ENCODE measurements around the gene DAP. TPM values are rescaled to one million over a fixed set of nuclear protein-coding genes. Genes with fewer than 3 reads are reported as not detected.

DAP gene
- total RNA-seq, 1 donor from 2014 or later, result 22.9 TPM

GRCh38 chr5:10702040-10702629 lies 58.9 kb downstream of the DAP start:
- intact Hi-C loops (cut with micrococcal nuclease), result no loop called here
- H3K4me1 ChIP-seq, result peaks cover 42% of the 10 kb centered on the region
- no peak overlapping the region for H3K4me3 ChIP-seq
- no peaks in the 10 kb centered on the region for H3K36me3 ChIP-seq
- TF ChIP-seq CTCF (IDR thresholded peaks at IDR 0.05; ENCODE audit: borderline replicate concordance), result no peak
- no peaks in the 10 kb centered on the region for H3K27me3 ChIP-seq (ENCODE audit: low read depth)
- H3K27ac ChIP-seq (replicated peaks), result peak overlapping the region; percentile 58
- H3K9me3 ChIP-seq (replicated peaks), result no peaks in the 10 kb centered on the region
- no peak for DNase-seq

DNA sequence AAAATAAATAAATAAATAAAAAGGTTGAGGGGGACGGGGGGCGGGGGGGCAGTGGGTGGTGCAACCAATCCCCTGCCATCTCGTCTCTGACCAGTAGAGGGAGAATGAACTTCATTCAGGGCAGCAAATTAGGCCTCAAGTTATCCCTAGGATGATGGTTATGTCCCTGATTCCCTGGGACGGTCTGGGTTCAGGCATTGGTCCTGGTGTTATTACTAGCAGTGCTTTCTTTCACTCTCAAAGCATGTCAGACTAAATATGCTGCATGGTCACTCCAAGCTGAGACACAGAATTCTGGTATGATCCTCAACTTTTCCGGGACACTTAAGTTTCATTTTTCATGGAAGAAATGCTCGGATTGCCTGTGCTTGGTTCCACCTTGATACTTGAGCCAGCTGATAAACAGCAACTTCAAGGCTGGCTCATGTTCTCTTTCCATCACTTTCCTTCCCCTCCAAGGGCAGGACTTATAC lies 59.4 kb downstream of the DAP start:
- Histone ChIP-seq H3K9me3 (replicated peaks) (no peaks in the 10 kb centered on the region), H3K36me3 (no peaks in the 10 kb centered on the region), H3K27ac (replicated peaks) (peak overlapping the region; percentile 58), H3K27me3 (ENCODE audit: low read depth) (no peaks in the 10 kb centered on the region), H3K4me3 (no peak overlapping the region), H3K4me1 (peaks cover 42% of the 10 kb centered on the region)
- no peak for DNase-seq
- intact Hi-C loops (cut with micrococcal nuclease), result no loop called here
- peak; percentile 80 for TF ChIP-seq CTCF (IDR thresholded peaks at IDR 0.05; ENCODE audit: borderline replicate concordance)

DNA sequence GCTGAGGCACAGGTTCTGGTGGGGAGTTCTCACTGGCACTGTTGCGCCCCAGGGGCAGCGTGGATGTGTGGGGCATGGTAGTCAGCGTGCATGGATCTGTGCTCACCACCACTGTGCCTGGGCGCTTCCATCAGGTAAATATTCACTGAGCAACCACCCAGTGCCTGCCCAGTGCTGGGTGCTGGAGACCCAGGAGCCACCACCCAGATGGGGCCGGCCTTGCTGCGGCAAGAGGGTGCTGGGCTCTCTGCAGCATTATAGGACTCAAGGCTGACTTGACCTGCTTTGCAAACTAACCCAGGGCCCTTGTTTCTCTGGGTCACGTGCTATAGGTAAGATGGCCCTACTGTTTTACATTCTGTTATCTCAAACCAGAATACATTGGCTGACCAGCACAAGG lies 60.5 kb downstream of the DAP start:
- Histone ChIP-seq H3K27me3 (ENCODE audit: low read depth) (no peaks in the 10 kb centered on the region), H3K36me3 (no peaks in the 10 kb centered on the region), H3K27ac (replicated peaks) (no peak overlapping the region), H3K4me3 (no peak overlapping the region), H3K4me1 (peaks cover 44% of the 10 kb centered on the region), H3K9me3 (replicated peaks) (no peaks in the 10 kb centered on the region)
- DNase-seq, result no peak
- intact Hi-C loops (cut with micrococcal nuclease), result no loop called here
- TF ChIP-seq CTCF (IDR thresholded peaks at IDR 0.05; ENCODE audit: borderline replicate concordance), result no peak

- intact Hi-C loops (cut with micrococcal nuclease), result no loop called here
- Histone ChIP-seq H3K27ac (replicated peaks) (no peak overlapping the region), H3K36me3 (no peaks in the 10 kb centered on the region), H3K27me3 (ENCODE audit: low read depth) (no peaks in the 10 kb centered on the region), H3K9me3 (replicated peaks) (no peaks in the 10 kb centered on the region), H3K4me3 (no peak overlapping the region), H3K4me1 (peaks cover 44% of the 10 kb centered on the region)
- no peak for TF ChIP-seq CTCF (IDR thresholded peaks at IDR 0.05; ENCODE audit: borderline replicate concordance)
- DNase-seq, result no peak
These were observed 61.0 kb downstream of the DAP start for GRCh38 chr5:10699987-10700386.

- Histone ChIP-seq H3K4me3 (no peak overlapping the region), H3K9me3 (replicated peaks) (no peaks in the 10 kb centered on the region), H3K36me3 (no peaks in the 10 kb centered on the region), H3K27me3 (ENCODE audit: low read depth) (no peaks in the 10 kb centered on the region), H3K27ac (replicated peaks) (no peak overlapping the region), H3K4me1 (peaks cover 42% of the 10 kb centered on the region)
- DNase-seq, result no peak
- no peak for TF ChIP-seq CTCF (IDR thresholded peaks at IDR 0.05; ENCODE audit: borderline replicate concordance)
- intact Hi-C loops (cut with micrococcal nuclease), result no loop called here
These were observed 61.7 kb downstream of the DAP start for GRCh38 chr5:10699281-10699874.

Measured in left ventricle myocardium inferior (tissue), 1 donor.